Activated T-helper 1 cell treated with Interleukin-2 at 50 U/mL for 16 hours (primary cell): ENCODE measurements around the gene SMARCD3.

Experiments
- DNase-seq: peaks from one replicate; pipeline ENCODE4 v3.0.0-alpha.2; 2020; ENCODE audit warnings: low read depth

SMARCD3 gene

DNA sequence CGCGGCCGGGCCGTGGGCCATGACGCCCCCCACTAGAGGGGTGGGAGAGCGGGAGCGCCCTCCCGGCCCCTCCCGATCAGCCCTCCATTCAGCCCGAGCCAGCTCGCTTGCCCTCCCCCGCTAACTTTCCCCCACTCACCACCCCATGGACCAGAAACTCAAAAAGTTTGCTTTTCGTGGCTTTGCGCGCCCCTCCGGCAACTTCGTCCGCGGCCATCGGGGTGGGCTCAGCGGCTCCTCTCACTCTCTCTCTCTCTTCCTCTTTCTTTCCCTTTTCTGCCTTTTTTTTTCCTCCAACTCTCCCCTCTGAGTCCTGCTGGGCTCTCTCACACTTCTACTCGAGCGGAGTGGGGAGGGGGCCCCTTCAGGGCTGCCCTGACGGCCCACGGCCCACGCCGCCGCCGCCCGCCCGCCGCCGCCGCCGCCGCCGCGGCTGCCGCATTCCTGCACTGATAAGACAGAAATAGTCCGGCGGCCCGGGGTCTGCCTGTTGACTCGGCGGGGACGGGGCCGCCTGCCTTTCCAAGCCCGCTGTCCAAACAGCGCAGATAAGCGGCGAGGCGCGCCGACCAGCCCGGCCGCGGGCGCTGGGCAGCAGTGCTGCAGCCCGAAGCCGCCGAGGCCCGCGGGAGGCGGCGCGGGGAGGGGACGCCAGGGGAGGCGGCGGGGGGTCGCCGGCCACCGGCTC, at the start of gene SMARCD3:
Gene SMARCD3 (minus strand): TSS at position 349 of the 688 bp plus-strand sequence. CDS start 132 bp downstream, at position 217.
- DNase-seq, result no peak

GRCh38 chr7:151296202-151296992, 47.9 kb upstream of the SMARCD3 start:
- DNase-seq, result no peak

GRCh38 chr7:151292850-151293249, 44.4 kb upstream of the SMARCD3 start:
- no peak for DNase-seq

- no peak for DNase-seq
Measured at GRCh38 chr7:151291206-151291605, 42.7 kb upstream of the SMARCD3 start.

GRCh38 chr7:151290355-151290760, 41.9 kb upstream of the SMARCD3 start:
- no peak for DNase-seq

- no peak for DNase-seq
Measured at GRCh38 chr7:151289891-151290290, 41.4 kb upstream of the SMARCD3 start.

- DNase-seq, result no peak
Measured at GRCh38 chr7:151286148-151286547, 37.7 kb upstream of the SMARCD3 start.

- no peak for DNase-seq
Measured at GRCh38 chr7:151283302-151283701, 34.8 kb upstream of the SMARCD3 start.

DNA sequence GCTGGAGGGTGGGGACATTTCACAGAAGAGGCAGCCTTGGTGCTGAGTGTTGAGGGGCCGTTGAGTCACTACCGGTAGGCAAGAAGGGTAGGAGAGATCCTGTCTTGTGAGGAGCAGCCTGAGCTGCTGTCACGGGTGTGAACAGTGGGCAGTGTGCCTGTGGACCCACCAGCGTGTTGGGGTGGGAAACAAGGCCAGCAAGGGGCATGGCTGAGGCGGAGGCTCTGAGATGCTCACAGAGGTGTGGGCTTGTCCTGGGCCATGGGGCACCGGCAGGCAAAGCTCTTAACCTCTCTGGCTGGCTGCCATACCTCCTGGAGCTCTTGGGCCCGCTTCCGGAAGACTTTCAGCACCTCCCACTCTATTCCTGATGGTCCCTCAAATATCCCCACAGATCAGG, 33.6 kb upstream of the SMARCD3 start:
- DNase-seq, result no peak

DNA sequence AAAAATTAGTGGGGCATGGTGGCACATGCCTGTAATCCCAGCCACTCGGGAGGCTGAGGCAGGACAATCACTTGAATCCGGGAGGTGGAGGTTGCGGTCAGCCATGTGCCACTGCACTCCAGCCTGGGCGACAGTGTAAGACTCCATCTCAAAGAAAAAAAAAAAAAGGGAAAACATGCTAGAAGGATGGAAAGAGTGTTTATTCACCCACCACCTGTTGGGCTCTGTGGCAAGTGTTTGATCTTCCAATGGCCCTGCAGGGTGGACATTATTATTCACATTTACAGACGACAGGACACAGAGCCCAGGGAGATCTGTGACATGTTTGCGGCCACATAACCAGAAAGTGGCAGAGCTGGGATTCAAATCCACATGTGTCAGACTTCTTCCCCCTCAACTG, 33.2 kb upstream of the SMARCD3 start:
- DNase-seq, result no peak

GRCh38 chr7:151280388-151281019, 32.0 kb upstream of the SMARCD3 start:
- no peak for DNase-seq

DNA sequence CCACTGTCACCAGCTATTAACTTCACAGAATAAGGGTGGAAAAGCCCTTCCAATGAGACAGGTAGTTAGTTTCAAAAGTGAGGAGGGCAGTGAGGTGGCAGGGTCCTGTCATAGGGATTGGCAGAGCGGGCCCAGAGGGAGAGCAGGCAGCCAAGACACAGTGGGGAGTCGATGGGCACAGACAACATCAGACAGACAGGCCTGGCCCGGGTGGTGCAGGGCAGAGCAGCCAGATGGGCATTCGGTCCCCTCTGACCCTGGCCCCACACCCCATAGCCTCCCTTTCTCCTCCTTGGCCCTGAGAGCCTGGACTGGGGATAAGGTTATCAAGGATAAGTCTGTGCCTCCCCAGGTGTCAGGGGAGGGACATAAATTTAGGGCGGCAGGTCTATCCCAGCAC, 31.4 kb upstream of the SMARCD3 start:
- no peak for DNase-seq

DNA sequence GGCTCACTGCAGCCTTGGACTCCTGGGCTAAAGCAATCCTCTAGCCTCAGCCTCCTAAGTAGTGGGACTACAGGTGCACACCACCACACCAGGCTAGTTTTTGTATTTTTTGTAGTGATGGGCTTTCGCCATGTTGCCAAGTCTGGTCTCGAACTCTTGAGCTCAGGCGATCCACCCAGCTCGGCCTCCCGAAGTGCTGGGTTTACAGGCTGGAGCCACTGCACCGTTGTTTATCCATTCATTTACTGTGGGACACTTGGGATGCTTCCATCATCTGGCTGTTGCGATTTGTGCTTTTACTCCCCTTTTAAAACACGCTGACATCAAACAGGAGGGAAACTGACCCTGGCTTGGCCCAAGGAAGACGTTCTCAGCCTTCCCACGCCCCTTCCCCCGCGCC, 30.5 kb upstream of the SMARCD3 start:
- no peak for DNase-seq

GRCh38 chr7:151277631-151278030, 29.1 kb upstream of the SMARCD3 start:
- DNase-seq, result no peak

- peak; percentile 19 for DNase-seq
Measured at GRCh38 chr7:151276666-151277590, 28.4 kb upstream of the SMARCD3 start.

DNA sequence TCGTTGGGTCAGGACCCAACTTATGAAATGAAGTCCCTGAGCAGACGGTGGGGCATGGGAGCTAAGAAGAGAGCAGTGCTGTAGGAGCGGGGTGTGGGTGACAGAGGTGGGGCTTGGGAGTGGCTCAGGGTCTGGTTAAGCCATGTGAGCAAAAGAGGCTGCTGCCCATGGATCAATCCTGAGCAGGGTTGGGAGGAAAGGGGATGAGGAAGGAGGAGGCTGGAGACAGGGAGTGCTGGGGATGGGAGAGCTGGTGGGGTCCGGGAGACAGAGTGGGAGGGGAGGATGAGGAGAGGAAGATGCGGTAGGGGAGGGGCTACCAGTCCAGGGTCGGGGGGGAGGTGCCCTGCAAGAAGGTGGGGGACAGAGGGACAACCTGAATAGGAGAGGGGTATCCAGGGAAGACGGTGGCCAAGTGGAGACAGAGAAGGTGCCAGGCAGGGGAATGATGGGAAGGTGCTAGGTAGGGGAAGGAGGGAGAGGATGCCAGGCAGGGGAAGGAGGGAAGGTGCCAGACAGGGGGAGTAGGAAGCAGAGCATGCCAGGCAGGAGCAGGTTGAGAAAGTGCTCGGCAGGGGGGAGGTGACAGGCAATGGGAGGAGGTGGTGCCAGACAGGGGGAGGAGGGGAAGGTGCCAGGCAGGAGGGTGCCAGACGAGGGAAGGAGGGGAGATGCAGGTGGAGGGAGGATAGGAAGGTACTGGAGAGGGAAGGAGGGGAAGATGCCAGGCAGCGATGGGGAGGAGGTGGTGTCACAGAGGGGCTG, 27.5 kb upstream of the SMARCD3 start:
- DNase-seq, result no peak

- DNase-seq, result no peak
Measured at GRCh38 chr7:151274936-151275812, 26.7 kb upstream of the SMARCD3 start.

- no peak for DNase-seq
Measured at GRCh38 chr7:151274396-151274795, 25.9 kb upstream of the SMARCD3 start.

DNA sequence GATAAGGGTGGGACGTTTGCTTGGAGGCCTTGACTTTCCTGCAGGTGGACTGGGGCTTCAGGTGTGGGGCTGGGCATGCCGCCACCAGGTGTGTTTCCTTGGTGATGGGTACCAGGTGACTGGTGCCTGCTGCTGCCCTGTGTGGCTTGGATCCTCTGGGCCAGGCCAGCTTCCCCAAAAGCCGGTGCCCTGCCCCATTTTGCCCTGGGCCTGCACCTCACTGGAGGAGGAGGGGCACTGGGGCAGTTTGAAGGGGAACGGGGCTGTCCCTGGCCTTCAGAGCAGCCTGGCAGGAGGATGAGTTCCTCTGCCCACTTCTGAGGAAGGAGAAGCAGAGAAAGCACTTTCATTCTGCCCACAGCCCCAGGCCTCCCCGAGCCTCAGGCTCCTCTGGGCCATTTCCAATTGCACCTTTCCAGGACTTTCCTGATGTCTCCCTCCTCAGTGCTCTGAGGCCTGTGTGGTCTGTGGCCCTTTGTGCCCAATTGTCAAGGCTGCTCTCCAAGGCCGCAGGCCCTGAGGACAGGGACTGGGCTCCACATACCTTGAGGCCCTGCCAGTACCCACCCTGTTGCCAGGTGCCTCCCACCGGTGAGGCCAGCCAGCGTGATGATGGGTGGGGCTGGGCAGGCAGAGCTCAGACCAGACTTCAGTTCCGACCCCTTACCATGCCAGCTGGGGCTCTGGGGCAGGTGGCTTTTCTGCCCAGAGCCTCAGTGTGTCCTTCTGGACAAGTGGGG, 25.3 kb upstream of the SMARCD3 start:
- no peak for DNase-seq
